Right lobe of liver (tissue), 4 donors: Measurements from ENCODE around the gene SLC9B1.
"Not testable (repeated sequence)": the region's sequence is repeated elsewhere in the genome, so short reads cannot be mapped to it uniquely, and the experiment has no call there.

Experiments
- POLR2A ChIP-seq: fragments of 450-650 bp; IDR thresholded peaks from one replicate; pipeline ENCODE4 v1.6.1; 2017; ENCODE audit warnings: antibody characterized with exemption, mild to moderate bottlenecking
- TF ChIP-seq, protein P1 (sequence below), 4 donors: fragments of 200-600 bp in 3 of 4; fragments of 450-650 bp in 1 of 4; IDR thresholded peaks; one replicate each; pipeline versions ENCODE4 v1.5.1 to v1.8.0; 2016 to 2022; ENCODE audit warnings: antibody characterized with exemption in 4 of 4, mild to moderate bottlenecking in 2 of 4
- donor health status: DM: no; HTN: no; CAD: no.
- donor health status: DM: no; HTN: no; CAD: no.
- donor health status: DM: no; HTN: yes; CAD: no.

DNA sequence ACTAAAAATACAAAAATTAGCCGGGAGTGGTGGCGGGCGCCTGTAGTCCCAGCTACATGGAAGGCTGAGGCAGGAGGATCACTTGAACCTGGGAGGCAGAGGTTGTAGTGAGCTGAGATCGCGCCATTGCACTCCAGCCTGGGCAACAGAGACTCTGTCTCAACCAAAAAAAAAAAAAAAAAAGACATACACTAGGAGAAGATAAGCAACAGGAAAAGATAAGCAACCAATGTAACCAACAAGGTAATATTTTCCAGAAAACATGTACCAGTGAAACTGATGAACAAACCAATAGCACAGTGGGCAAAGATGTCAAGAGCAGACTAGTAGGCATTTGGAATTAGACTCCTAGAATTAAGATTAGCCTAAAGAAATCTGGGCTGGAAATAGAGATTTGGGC lies 154.2 kb downstream of the SLC9B1 start:
- TF ChIP-seq POLR2A, result not testable (repeated sequence)
- TF ChIP-seq, protein P1, sequence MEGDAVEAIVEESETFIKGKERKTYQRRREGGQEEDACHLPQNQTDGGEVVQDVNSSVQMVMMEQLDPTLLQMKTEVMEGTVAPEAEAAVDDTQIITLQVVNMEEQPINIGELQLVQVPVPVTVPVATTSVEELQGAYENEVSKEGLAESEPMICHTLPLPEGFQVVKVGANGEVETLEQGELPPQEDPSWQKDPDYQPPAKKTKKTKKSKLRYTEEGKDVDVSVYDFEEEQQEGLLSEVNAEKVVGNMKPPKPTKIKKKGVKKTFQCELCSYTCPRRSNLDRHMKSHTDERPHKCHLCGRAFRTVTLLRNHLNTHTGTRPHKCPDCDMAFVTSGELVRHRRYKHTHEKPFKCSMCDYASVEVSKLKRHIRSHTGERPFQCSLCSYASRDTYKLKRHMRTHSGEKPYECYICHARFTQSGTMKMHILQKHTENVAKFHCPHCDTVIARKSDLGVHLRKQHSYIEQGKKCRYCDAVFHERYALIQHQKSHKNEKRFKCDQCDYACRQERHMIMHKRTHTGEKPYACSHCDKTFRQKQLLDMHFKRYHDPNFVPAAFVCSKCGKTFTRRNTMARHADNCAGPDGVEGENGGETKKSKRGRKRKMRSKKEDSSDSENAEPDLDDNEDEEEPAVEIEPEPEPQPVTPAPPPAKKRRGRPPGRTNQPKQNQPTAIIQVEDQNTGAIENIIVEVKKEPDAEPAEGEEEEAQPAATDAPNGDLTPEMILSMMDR (IDR thresholded peaks at IDR 0.05), result not testable (repeated sequence)
